ENCODE measurements around the gene MYOG. TPM values are rescaled to one million over a fixed set of nuclear protein-coding genes. Genes with fewer than 3 reads are reported as not detected.

MYOG gene
- total RNA-seq, 1 experiment from 2014 or later, result not detected

DNA sequence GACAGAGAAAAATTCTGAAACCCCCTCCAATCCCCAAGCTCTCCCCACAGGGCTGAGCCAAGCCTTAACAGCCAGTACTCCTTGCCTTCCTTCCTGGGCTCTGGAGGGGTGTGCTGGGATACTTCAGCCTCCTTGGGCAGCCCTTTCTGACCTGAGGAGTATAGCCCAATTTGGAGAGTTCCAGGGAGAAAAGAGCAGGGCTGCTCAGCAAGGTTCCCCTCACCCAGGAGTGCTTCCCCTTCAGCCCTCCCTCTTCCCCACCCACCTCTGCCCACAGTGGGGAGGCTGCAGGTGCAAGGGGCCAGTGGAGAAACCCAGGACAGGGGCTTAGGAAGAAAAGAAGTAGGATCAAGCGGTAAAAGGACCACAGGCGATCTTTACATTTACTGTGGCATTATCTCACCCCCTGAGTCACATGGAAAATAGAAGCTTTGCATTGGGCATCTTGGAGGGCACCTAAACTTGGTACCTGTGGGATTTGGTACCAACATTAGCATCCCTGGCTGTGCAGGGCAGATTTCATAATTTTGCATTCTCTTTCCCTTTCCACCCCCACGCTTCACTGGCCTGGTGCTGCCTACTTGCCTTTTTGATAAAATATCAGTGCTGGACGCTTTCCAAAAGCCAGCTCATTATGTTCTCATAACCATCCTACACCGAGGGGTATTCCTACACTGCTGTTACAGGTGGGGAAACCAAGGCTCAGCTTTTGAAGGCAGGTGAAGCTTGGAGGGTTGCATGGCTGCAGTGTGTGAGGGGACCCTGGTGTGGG is 38.9 kb upstream of the MYOG start:
- Mint-ChIP-seq H3K27me3 (ENCODE audit: unreplicated experiment) (peaks cover 66% of the 10 kb centered on the region), H3K4me1 (ENCODE audit: low read depth, unreplicated experiment) (peaks cover 26% of the 10 kb centered on the region), H3K36me3 (ENCODE audit: insufficient read depth, unreplicated experiment) (peaks cover 8% of the 10 kb centered on the region), H3K27ac (ENCODE audit: unreplicated experiment) (no peak overlapping the region), H3K4me3 (ENCODE audit: low read depth, unreplicated experiment) (no peak overlapping the region), H3K9me3 (ENCODE audit: low read depth, unreplicated experiment) (no peaks in the 10 kb centered on the region)
- intact Hi-C loops (cut with micrococcal nuclease; ENCODE audit: unreplicated experiment), result no loop called here
- TF ChIP-seq, protein P1, sequence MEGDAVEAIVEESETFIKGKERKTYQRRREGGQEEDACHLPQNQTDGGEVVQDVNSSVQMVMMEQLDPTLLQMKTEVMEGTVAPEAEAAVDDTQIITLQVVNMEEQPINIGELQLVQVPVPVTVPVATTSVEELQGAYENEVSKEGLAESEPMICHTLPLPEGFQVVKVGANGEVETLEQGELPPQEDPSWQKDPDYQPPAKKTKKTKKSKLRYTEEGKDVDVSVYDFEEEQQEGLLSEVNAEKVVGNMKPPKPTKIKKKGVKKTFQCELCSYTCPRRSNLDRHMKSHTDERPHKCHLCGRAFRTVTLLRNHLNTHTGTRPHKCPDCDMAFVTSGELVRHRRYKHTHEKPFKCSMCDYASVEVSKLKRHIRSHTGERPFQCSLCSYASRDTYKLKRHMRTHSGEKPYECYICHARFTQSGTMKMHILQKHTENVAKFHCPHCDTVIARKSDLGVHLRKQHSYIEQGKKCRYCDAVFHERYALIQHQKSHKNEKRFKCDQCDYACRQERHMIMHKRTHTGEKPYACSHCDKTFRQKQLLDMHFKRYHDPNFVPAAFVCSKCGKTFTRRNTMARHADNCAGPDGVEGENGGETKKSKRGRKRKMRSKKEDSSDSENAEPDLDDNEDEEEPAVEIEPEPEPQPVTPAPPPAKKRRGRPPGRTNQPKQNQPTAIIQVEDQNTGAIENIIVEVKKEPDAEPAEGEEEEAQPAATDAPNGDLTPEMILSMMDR (IDR thresholded peaks at IDR 0.05; ENCODE audit: unreplicated experiment), result no peak
- DNase-seq, result no peak
- no TSS peak for BruUV-seq (replicated peaks)
- CTCF ChIA-PET, result interaction anchor here (0.5 to 2.1 kb wide), 5 partner anchors 9 to 956 kb away, joined by 3 to 8 read pairs (median 3); no protein-coding TSS in a partner anchor

DNA sequence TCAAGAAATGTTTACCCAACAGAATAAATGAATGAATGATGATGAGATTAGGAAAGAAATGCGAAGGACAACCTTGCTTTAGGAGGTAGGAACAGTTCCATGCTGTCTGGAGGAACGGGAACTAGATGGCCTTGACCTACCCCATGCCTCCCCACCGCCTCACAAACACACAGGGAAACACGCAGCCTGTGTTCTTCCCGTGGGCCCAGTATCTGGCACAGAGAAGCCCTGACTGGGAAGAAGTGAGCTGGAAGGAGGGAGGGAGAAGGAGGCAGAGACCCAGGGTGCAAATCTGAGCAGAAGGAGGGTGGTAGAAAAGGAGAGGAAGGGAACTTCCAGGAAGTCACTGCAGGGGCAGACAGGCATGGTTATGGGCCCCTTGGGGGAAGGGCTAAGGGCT is 38.2 kb upstream of the MYOG start:
- no peak overlapping the region for H3K4me3 Mint-ChIP-seq (ENCODE audit: low read depth, unreplicated experiment)
- no TSS peak for BruUV-seq (replicated peaks)
- H3K9me3 Mint-ChIP-seq (ENCODE audit: low read depth, unreplicated experiment), result no peaks in the 10 kb centered on the region
- TF ChIP-seq, protein P1 (IDR thresholded peaks at IDR 0.05; ENCODE audit: unreplicated experiment), result no peak
- peaks cover 8% of the 10 kb centered on the region for H3K36me3 Mint-ChIP-seq (ENCODE audit: insufficient read depth, unreplicated experiment)
- CTCF ChIA-PET, result interaction anchor here (0.5 to 2.1 kb wide), 3 partner anchors 9 to 68 kb away, joined by 3 to 8 read pairs (median 3); no protein-coding TSS in a partner anchor
- DNase-seq, result no peak
- H3K27me3 Mint-ChIP-seq (ENCODE audit: unreplicated experiment), result peaks cover 58% of the 10 kb centered on the region
- intact Hi-C loops (cut with micrococcal nuclease; ENCODE audit: unreplicated experiment), result no loop called here
- H3K27ac Mint-ChIP-seq (ENCODE audit: unreplicated experiment), result no peak overlapping the region
- H3K4me1 Mint-ChIP-seq (ENCODE audit: low read depth, unreplicated experiment), result peaks cover 19% of the 10 kb centered on the region

DNA sequence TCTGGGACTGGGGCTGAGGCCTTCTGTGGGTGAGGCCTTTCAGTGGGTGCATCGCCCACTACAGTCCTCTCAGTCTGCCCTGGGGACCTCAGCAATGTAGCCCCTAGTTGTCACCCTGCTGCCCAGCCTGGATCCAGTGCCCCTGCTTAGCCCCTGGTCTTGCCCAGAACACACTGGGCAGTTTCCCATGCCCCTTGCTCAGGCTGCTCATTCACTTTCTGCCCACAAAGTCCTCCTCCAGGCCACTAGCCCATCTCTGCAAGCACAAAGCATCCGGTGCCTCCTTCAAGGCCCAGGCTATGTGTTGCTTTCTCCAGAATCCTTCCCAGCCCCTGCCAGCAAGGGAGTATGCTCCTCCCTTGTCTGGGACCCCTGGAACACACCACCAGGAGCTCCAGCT is 36.3 kb upstream of the MYOG start:
- TF ChIP-seq, protein P1 (IDR thresholded peaks at IDR 0.05; ENCODE audit: unreplicated experiment), result no peak

DNA sequence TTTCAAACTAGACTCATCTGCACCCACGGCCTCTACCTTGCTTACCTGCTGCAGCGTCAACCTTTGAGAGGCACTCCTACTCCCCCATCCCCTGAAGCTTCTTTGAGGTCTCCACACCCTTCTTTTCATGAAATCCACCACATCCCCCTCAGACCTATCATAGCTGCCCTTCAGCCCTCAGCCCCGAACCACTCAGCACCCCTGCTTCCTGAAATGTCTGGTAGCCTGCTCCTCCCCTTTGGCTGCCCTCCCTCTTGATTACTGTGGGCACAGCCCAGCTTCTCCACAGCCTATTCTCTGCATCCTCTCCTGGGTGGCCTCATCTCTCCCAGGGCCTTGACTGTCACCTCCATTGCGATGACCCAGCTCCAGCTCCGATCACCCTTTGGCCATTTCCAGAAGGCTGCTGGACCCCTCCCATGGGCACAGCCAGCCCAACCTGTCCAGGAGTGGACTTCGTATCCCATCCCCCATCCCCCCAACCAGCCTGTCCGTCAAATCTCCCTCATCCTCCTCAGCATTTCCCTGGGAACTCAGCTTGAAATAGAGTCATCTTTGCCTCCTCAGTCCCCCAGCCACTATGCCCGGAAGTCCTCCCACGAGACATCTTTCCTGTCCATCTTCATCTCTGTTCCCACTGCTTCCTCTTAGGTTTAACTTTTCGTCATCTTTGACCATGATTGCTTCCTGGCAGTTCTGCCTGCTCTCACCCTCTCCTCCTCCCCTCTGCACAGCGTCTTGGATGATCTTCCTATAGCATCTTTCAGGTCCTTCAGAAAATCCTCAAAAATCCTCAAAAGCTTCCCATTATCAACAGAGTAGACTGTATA is 35.6 kb upstream of the MYOG start:
- TF ChIP-seq, protein P1 (IDR thresholded peaks at IDR 0.05; ENCODE audit: unreplicated experiment), result no peak
- Mint-ChIP-seq H3K4me1 (ENCODE audit: low read depth, unreplicated experiment) (peaks cover 6% of the 10 kb centered on the region), H3K36me3 (ENCODE audit: insufficient read depth, unreplicated experiment) (no peaks in the 10 kb centered on the region), H3K9me3 (ENCODE audit: low read depth, unreplicated experiment) (no peaks in the 10 kb centered on the region), H3K4me3 (ENCODE audit: low read depth, unreplicated experiment) (no peak overlapping the region), H3K27ac (ENCODE audit: unreplicated experiment) (no peak overlapping the region), H3K27me3 (ENCODE audit: unreplicated experiment) (peaks cover 32% of the 10 kb centered on the region)
- intact Hi-C loops (cut with micrococcal nuclease; ENCODE audit: unreplicated experiment), result no loop called here
- BruUV-seq (replicated peaks), result no TSS peak
- CTCF ChIA-PET, result interaction anchor here (1.0 to 5.3 kb wide), 3 partner anchors 9 to 51 kb away, joined by 4 to 68 read pairs (median 7); no protein-coding TSS in a partner anchor
- no peak for DNase-seq

More for the DNA sequence above, 36.3 kb upstream of the MYOG start:
- CTCF ChIA-PET, result interaction anchor here (5.3 kb wide), 1 partner anchor 50 kb away, joined by 68 read pairs; no protein-coding TSS in a partner anchor
- no TSS peak for BruUV-seq (replicated peaks)
- no peaks in the 10 kb centered on the region for H3K36me3 Mint-ChIP-seq (ENCODE audit: insufficient read depth, unreplicated experiment)
- no peak for DNase-seq
- intact Hi-C loops (cut with micrococcal nuclease; ENCODE audit: unreplicated experiment), result no loop called here
- no peak overlapping the region for H3K4me3 Mint-ChIP-seq (ENCODE audit: low read depth, unreplicated experiment)
- no peaks in the 10 kb centered on the region for H3K9me3 Mint-ChIP-seq (ENCODE audit: low read depth, unreplicated experiment)
- peaks cover 13% of the 10 kb centered on the region for H3K4me1 Mint-ChIP-seq (ENCODE audit: low read depth, unreplicated experiment)
- H3K27ac Mint-ChIP-seq (ENCODE audit: unreplicated experiment), result no peak overlapping the region
- peaks cover 40% of the 10 kb centered on the region for H3K27me3 Mint-ChIP-seq (ENCODE audit: unreplicated experiment)
